Brain microvascular endothelial cell (primary cell): ENCODE measurements around the gene FBXL19.

Experiments
- DNase-seq: peaks from one replicate; pipeline ENCODE4 v3.0.0-alpha.2; 2020
- H3K27ac ChIP-seq: fragments of 250-450 bp; sonication (Bioruptor Pico); 2 replicates; pipeline ENCODE4 v1.5.1; 2020; ENCODE audit warnings: mild to moderate bottlenecking, moderate library complexity
- H3K27me3 ChIP-seq: fragments of 250-450 bp; sonication (Bioruptor Pico); replicated peaks from 2 replicates; pipeline ENCODE4 v1.5.1; 2020; ENCODE audit warnings: mild to moderate bottlenecking
- H3K36me3 ChIP-seq: fragments of 250-450 bp; sonication (Bioruptor Pico); replicated peaks from 2 replicates; pipeline ENCODE4 v1.5.1; 2020; ENCODE audit warnings: mild to moderate bottlenecking
- H3K4me3 ChIP-seq: 2 replicates; pipeline ENCODE4 v1.5.1; 2011; ENCODE audit warnings: low read depth, mild to moderate bottlenecking, control low read depth, low read length, moderate library complexity
- in situ Hi-C: cut with HindIII; loops from 2 replicates; pipeline ENCODE4 v1.10.0; 2017; ENCODE audit warnings: low sequenced_read_pairs, low pct_ligation_motif_present
- TF ChIP-seq, protein P1 (sequence below): IDR thresholded peaks from 2 replicates; pipeline ENCODE4 v1.5.1; 2011; ENCODE audit warnings: low read depth, mild to moderate bottlenecking, moderate library complexity, low read length, control low read depth, inconsistent platforms; ENCODE audit errors: missing control alignments

Gene FBXL19

GRCh38 chr16:30947859-30948666, 24.7 kb downstream of the FBXL19 start:
- H3K36me3 ChIP-seq: peaks cover 11% of the 10 kb centered on the region
- peak; percentile 98 for DNase-seq
- in situ Hi-C loops: loop anchor here (25.0 kb wide), 1 partner anchor 514 kb away; the partner anchor contains the start of genes ARMC5 and TGFB1I1
- no peaks in the 10 kb centered on the region for H3K27me3 ChIP-seq
- TF ChIP-seq, protein P1, sequence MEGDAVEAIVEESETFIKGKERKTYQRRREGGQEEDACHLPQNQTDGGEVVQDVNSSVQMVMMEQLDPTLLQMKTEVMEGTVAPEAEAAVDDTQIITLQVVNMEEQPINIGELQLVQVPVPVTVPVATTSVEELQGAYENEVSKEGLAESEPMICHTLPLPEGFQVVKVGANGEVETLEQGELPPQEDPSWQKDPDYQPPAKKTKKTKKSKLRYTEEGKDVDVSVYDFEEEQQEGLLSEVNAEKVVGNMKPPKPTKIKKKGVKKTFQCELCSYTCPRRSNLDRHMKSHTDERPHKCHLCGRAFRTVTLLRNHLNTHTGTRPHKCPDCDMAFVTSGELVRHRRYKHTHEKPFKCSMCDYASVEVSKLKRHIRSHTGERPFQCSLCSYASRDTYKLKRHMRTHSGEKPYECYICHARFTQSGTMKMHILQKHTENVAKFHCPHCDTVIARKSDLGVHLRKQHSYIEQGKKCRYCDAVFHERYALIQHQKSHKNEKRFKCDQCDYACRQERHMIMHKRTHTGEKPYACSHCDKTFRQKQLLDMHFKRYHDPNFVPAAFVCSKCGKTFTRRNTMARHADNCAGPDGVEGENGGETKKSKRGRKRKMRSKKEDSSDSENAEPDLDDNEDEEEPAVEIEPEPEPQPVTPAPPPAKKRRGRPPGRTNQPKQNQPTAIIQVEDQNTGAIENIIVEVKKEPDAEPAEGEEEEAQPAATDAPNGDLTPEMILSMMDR: peak; percentile 2
- H3K27ac ChIP-seq: peak overlapping the region; percentile 29
- H3K4me3 ChIP-seq: peak overlapping the region; percentile 75

GRCh38 chr16:30948667-30949649, 25.6 kb downstream of the FBXL19 start, which contains the start of gene ORAI3:
Gene ORAI3, plus strand, starts transcription at chr16:30949068. Its CDS starts 222 bp downstream, at chr16:30949290.
- in situ Hi-C loops: loop anchor here (25.0 kb wide), 1 partner anchor 513 kb away; the partner anchor contains the start of genes ARMC5 and TGFB1I1
- H3K36me3 ChIP-seq: peaks cover 8% of the 10 kb centered on the region
- H3K4me3 ChIP-seq: peak within 1 kb of the TSS; percentile 75
- H3K27ac ChIP-seq: peak within 1 kb of the TSS; percentile 58
- no peaks in the 10 kb centered on the region for H3K27me3 ChIP-seq
- DNase-seq: peak; percentile 29
- TF ChIP-seq, protein P1: no peak

DNA sequence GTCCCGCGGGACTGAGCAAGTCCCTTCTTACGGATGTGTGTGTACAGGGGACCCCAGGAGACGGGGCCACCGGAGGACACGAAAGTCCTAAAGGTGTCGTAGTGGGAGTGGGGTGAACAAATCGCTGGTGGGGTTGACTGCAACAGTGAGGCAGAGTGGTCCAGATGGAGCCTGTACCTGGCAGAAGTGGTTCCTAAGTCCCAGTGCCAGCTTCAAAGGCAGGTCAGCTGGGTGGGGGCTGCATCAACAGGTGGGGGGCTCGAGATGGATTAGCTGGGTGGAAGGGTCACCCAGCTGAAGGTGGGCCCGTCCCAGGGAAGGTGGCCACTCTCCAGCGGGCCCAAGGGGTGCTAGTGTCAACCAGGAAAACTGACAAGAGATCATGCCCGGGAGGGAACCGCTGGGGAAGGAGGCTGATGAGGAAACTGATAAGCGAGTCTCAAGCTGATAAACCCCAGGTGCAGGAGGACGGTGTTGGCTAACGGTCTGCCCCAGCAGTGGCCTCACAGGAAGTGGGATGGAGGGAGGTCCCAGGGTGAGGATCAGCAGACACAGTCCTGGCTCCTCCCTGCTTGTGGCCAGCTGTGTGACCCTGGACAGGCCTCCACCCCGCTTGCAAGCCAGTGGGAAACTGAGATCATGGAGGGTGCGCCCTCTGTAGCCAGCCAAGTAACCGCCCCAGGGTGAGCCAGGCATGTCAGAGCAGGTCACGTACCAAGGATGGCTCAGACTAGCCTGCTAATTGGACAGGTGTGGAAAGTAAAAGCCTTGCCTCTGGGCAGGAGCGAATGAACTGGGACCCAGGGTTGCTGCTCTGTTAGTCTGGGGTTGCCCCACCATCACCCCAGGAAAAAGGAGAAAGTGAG, 26.5 kb downstream of the FBXL19 start:
- H3K36me3 ChIP-seq: peaks cover 3% of the 10 kb centered on the region
- peak overlapping the region; percentile 75 for H3K4me3 ChIP-seq
- TF ChIP-seq, protein P1: peak; percentile 24
- in situ Hi-C loops: loop anchor here (25.0 kb wide), 1 partner anchor 512 kb away; the partner anchor contains the start of genes ARMC5 and TGFB1I1
- no peaks in the 10 kb centered on the region for H3K27me3 ChIP-seq
- H3K27ac ChIP-seq: no peak overlapping the region
- DNase-seq: peak; percentile 46

DNA sequence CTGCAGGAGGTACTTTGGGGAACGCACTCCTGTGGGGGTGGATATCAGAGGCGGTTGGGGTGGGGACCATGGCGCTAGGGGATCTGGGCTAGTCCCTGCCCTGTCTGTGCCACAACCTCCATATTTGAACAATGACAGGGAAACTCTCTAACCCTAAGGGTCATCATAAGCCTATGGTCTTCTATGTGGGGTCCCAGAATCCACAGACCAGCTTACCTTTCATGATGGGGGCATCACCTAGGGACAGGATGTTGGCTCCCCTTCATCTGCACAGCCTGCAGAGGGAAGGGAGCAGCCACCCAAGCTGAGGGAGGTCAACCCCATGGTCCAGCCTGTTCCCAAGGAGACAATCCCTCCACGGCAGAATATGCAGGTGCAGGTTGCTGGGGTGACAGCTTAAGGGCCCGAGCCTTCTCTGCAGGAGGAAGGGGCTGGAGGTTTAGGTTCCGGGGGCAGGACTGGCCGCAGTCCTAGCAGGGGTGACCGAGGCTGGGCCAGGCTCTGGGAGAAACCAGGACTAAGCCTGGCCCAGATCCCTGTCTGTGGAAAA, 27.2 kb downstream of the FBXL19 start:
- H3K27ac ChIP-seq: no peak overlapping the region
- peak overlapping the region; percentile 75 for H3K4me3 ChIP-seq
- H3K27me3 ChIP-seq: no peaks in the 10 kb centered on the region
- in situ Hi-C loops: no loop called here
- TF ChIP-seq, protein P1: no peak
- peaks cover 3% of the 10 kb centered on the region for H3K36me3 ChIP-seq
- no peak for DNase-seq

DNA sequence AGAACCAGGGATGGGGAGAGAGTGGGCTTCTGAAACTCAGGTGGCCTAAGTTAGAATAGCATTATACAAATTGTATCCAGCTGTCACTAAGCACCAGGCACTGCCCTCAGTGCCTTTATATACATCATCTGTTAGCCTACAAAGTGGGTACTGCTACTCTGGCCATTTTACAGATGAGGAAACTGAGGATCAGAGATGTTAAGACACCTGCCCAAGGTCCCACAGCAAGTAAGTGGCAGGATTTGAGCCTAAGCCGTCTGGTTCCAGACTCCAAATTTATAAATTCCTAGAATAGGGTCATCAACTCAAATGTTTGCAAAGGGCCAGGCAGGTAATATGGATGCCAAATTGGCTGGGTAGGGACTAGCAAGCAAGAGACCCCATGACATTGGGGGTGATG, 27.8 kb downstream of the FBXL19 start:
- TF ChIP-seq, protein P1: no peak
- Histone ChIP-seq H3K27ac (no peak overlapping the region), H3K27me3 (no peaks in the 10 kb centered on the region), H3K36me3 (peaks cover 3% of the 10 kb centered on the region), H3K4me3 (no peak overlapping the region)
- DNase-seq: no peak
- in situ Hi-C loops: no loop called here
